Right ventricle myocardium superior (tissue), 1 donor: ENCODE results near the gene CFAP299. TPM values are rescaled to one million over a fixed set of nuclear protein-coding genes. Genes with fewer than 3 reads are reported as not detected.

Experiments used
- ATAC-seq: fragments of 200-7000 bp; cut with Tn5 transposase; one replicate; pipeline ENCODE4 v1.9.1; 2020; ENCODE audit warnings: mild to moderate bottlenecking; ENCODE audit not compliant: poor library complexity
- DNase-seq: peaks from one replicate; pipeline ENCODE4 v3.0.0-alpha.2; 2020
- intact Hi-C: fragments of 100-400 bp; cut with DNase I; formaldehyde crosslinking; loops from one replicate; pipeline ENCODE4 v1.11.2; 2022
- total RNA-seq: library from RNA; stranded (reverse); fragmentation: NEBNext Ultra II Directional; extraction: Animal tissue kit (Norgen Biotek cat#: 25700); gene quantifications from one replicate; pipeline ENCODE4 v1.2.1, GENCODE V29; 2021
- donor health status: DM: no; HTN: yes; CAD: no; lungs with severe emphysema.

The CFAP299 gene
- total RNA-seq, 1 donor from 2014 or later, result not detected

DNA sequence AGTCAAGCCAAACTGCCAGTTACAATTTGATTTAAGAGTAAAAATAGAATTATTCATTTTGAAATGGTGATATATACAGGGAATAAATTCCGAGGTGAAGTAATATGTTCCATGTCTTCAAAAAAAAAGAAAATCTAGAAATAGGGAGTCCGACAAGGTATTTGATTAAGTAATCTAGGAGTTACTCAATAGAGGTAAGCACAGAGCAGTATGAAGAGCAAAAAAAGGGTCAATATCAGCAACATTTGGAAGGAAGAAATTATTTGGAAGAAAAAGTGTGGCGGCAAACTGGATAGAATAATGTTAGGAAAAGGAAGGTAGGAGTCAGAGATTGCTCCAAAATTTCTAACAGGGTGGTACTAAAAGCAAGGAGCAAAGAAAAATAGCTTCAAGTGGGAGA, 581.2 kb downstream of the CFAP299 start:
- ATAC-seq, result no peak
- DNase-seq, result no peak
- intact Hi-C loops, result no loop called here

GRCh38 chr4:80918004-80918403, 582.5 kb downstream of the CFAP299 start:
- DNase-seq, result no peak
- no peak for ATAC-seq
- intact Hi-C loops, result no loop called here

DNA sequence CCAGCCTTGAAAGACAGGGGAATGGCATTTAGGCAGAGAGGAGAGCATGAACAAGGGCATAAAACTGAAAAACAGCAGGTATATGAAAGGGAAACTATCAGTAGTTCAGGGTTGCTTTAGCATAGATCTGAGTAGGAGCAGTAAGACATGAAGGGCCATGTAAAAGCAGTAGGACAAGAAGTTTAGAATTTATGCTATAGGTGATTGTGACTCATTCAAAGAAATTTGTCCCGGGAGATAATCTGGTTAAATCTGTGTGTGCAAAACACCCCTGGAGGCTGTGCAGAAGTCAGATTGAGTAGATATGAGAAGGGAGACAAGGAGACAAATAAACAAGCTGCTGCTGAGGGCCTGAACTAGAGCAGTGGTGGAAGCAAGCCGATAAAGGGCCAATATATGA, 585.9 kb downstream of the CFAP299 start:
- intact Hi-C loops, result no loop called here
- DNase-seq (no peak), ATAC-seq (no peak)

DNA sequence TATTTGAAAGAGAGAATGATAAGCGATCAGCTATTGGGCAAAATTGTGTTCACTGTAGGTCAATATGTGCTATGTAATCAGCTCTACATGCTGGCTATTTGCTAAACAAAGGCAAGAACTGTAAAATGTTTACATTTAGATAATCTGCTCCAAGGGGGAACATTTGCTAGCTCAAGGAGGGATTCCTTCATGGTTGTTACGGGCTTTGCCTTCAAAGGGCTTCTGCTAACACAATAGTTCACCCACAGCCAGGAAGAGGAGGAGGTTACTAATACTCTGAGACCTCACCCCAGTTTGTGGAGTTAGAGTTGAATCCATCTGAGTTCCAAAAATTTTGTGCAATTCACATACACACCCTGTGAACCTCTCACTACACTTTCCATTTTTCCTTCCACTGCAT, 587.4 kb downstream of the CFAP299 start:
- no peak for DNase-seq
- intact Hi-C loops, result no loop called here
- ATAC-seq, result no peak

DNA sequence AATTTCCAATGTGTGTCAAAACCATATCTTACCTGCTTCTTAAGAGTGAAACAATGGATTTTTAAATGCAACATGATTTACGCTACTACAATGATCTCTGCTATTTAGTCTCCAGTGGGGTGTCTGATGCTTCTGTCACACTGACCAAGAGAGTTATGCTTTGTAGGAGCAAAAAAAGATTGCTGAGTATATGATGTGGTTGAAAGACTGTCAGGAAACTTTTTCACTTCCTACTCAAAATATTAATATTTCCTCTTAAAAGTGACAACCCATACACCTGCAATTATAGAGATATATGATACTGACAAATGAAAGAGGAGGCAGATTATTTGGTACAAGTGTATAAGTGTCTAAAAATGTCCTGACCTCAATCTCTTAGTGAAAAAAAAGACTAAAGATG, 589.8 kb downstream of the CFAP299 start:
- DNase-seq, result no peak
- intact Hi-C loops, result no loop called here
- ATAC-seq, result no peak

- intact Hi-C loops, result no loop called here
- DNase-seq (no peak), ATAC-seq (no peak)
Measured at GRCh38 chr4:80926446-80926845, 590.9 kb downstream of the CFAP299 start.

GRCh38 chr4:80926891-80927290, 591.4 kb downstream of the CFAP299 start:
- DNase-seq (no peak), ATAC-seq (no peak)
- intact Hi-C loops, result no loop called here

DNA sequence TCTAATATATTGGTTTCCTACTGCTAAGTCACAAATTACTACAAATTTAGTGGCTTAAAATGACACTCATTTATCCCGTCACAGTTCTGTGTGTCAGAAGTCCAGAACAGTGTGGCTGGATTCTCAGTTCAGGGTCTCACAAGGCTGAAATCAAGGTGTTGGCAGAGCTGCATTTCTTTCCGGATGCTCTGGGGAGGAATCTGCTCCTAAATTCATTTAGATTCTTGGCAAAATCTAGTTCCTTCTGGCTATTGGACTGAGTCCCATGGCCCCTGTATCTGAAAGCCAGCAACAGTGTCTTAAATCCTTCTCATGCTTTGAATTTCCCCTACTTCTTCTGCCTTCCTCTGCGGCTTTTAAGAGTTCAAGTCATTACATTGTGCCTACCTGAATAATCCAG, 591.9 kb downstream of the CFAP299 start:
- intact Hi-C loops, result no loop called here
- ATAC-seq (no peak), DNase-seq (no peak)

GRCh38 chr4:80931631-80932081, 596.1 kb downstream of the CFAP299 start:
- intact Hi-C loops, result no loop called here

DNA sequence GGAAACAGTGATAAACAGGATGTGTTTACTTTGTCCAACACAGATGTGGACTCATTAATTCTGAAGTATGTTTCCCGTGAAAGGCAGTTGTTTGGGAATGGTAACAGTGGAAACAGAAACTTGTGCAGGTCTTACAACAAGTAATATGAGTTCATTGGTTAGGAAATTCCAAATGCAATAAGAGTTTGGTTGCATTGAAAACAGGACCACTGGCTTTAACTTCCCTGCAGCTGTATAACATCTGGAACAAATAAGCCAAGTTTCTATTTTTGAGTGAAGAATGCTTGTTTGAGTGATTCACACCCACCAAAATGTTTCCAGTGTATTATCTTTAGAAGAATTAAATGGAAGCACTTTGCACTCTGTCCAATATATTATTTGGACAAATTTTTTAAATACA, 612.6 kb downstream of the CFAP299 start:
- no peak for DNase-seq
- intact Hi-C loops, result no loop called here
- ATAC-seq, result no peak

More at GRCh38 chr4:80931631-80932081, 596.1 kb downstream of the CFAP299 start:
- no peak for DNase-seq
- no peak for ATAC-seq

DNA sequence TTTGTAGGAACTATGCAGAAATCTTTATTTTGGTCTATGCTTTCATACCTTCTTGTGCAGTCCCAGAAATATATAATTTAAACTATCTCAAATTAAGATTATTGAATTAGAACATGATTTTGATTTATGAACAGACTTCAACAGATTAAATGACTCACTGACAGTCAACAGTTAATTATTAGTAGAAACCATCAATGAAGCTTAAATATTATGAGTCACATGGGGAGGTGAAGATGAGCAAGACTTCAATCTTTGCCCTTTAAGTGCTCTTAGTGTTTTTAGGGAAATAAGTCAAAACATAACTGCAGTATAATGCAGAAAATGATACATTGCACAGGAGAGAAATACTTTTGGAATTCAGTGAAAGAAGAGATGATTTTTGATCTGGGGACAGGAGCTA, 613.5 kb downstream of the CFAP299 start:
- intact Hi-C loops, result no loop called here
- ATAC-seq (no peak), DNase-seq (no peak)

DNA sequence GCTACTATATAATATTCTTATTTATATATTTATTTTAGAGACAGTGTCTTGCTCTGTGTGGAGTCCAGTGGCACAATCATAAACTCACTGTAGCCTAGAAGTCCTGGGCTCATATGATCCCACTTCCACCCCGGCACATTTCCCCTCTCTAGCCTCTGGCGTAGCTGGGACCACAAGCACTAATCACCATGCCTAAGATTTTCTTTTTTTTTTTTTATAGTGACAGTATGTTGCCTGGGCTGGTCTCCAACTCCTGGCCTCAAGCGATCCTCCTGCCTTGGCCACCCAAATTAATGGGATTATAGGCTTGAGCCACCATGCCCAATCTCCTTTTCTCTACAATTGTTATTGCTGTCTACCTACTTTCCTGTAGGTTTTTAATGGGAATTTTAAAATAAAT, 620.9 kb downstream of the CFAP299 start:
- no peak for DNase-seq
- intact Hi-C loops, result no loop called here

DNA sequence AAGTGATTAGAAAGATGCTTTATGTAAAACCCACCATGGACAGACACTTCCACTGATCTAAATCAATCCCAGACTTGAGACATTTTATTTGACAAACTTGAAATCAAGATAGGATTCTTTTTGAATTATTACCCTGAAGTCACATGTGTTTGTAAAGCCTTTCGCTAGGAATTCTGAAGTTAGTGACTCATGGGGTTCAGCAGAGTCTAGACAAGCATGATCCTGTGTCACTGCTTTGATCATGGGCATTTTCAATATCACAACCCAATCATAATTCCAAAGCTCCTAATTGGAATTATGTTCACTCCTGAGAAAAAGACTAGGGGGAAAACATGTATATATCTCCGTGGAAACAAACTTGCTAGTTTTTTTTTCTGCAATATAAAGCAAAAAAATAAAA, 627.5 kb downstream of the CFAP299 start:
- no peak for ATAC-seq

More for the DNA sequence above, 620.9 kb downstream of the CFAP299 start:
- ATAC-seq, result no peak

DNA sequence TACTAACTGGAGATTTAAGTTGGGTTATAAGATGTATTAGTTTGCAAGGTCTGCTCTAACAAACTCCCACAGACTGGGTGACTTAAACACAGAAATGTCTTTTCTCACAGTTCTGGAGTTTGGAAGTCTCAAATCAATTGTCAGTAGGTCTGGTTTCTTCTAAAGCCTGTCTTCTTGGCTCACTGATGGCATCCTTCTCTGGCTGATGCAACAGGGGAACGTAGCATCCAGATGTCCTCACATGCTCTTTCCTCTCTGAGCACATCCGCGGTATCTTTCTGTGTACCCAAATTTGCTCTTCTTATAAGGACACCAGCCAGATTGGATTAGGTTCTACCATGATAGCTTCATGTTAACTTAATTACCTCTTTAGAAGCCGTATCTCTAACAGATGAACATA, 631.8 kb downstream of the CFAP299 start:
- intact Hi-C loops, result no loop called here
- DNase-seq, result no peak
- ATAC-seq, result no peak

More for the DNA sequence above, 627.5 kb downstream of the CFAP299 start:
- intact Hi-C loops, result no loop called here
- DNase-seq, result no peak

DNA sequence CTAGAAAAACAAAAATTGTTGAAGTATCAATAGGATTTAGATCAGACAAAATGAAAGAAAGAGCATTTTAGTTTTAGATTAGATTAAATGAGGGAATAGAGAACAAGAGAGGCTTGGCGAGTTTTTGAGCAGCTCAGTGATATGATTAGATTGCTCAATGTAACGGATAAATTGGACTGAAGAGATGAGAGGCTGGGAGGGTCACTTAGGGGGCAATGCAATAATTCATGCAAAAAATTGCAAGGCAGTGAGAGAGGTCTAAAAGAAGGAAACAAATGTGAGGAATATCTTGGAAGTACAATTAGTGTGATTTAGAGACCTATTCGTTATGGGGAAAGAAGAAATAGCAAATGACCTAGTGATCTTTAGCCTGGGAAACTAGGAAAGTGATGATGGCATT, 644.7 kb downstream of the CFAP299 start:
- DNase-seq (no peak), ATAC-seq (no peak)
- intact Hi-C loops, result no loop called here

GRCh38 chr4:80986011-80986410, 650.5 kb downstream of the CFAP299 start:
- intact Hi-C loops, result no loop called here
- DNase-seq (no peak), ATAC-seq (no peak)

DNA sequence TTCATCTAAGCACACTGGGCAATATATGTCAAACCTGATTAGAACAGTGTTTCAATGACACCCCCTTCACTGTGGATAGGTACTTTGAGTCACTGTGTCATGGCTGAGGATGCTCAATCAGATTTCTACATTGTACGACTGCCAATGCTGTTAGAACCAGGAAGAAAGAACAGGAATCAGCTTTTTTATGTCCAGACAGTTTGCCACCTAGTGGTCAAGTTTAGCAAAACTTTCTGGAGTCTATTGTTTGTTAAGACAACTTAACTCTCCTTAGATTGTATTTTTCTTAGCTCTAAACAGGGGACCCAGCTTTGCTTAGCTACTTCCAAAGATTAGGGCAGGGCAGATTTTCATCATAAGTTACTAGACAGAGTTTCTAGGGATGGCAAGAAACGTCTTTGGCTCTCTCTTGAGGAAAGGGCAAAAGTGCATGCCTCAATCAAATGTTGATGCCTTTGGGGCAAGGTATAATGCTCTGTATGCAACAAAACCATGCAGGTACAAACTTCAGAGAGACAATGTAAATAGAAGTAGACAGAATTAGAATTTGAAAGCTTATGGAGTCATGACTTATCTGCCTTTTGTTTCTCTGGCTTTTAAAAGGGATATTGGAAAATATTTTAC, 654.5 kb downstream of the CFAP299 start:
- ATAC-seq (no peak), DNase-seq (no peak)
- intact Hi-C loops, result loop anchor here (5.0 kb wide), 1 partner anchor 623 kb away; no protein-coding TSS in a partner anchor

DNA sequence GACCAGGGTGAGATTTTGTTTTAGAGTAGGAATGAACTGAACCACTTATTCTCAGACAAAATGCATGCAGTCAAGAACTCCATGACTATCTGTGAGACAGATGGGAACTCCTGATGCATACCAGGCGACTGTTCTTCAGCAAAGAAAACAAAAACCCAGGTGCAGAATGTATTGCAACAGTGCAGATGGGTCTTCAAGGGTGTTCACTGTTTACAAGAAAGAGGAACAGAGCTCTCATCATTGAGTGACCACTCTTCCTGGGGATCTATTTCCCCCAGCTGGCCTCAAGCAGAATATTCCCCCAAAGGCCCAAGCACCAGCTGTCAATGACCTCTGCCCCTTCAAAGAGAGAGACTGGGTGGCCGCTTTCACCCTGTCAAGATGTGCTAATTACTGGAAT, 655.3 kb downstream of the CFAP299 start:
- intact Hi-C loops, result loop anchor here (5.0 kb wide), 1 partner anchor 624 kb away; no protein-coding TSS in a partner anchor
- DNase-seq, result no peak

GRCh38 chr4:80999943-81000342, 664.4 kb downstream of the CFAP299 start:
- no peak for ATAC-seq
- DNase-seq, result no peak
- intact Hi-C loops, result no loop called here

More for the DNA sequence above, 655.3 kb downstream of the CFAP299 start:
- no peak for ATAC-seq

DNA sequence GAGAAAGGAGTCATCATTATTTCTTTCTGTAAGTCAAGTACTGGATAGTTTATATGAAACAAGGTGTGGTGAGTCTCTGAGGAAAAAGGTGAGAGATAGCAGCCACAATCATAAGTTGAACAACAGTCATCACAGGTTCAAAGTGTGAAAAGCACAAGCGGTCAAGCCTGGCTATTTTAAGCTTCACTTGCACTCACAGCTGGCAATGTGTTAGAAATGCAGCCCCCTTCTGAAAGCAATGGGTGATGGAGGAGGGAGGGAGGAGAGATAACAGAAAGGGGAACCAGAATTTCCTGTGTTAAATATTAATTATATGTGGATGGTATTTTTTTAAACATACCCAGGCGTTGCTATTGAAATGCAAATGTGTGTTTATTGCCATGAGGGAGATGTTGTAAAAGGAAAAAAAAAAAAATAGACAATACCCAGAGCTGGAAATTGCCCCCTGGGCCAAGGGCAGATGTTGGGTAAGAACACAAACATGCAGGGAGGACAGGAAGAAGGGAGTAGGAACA, 668.1 kb downstream of the CFAP299 start:
- no peak for ATAC-seq
- intact Hi-C loops, result no loop called here
- DNase-seq, result no peak

GRCh38 chr4:81007417-81007816, 671.9 kb downstream of the CFAP299 start:
- DNase-seq, result no peak
- intact Hi-C loops, result no loop called here
- ATAC-seq, result no peak
